Esophagus mucosa (tissue), 1 donor: ENCODE measurements around the gene TNFRSF13B. TPM values are rescaled to one million over a fixed set of nuclear protein-coding genes. Genes with fewer than 3 reads are reported as not detected.
"Not testable (repeated sequence)": the region's sequence is repeated elsewhere in the genome, so short reads cannot be mapped to it uniquely, and the experiment has no call there.

ENCODE experiments used
- ATAC-seq: fragments of 200-7000 bp; cut with Tn5 transposase; one replicate; pipeline ENCODE4 v1.9.1; 2020
- total RNA-seq: library from RNA; stranded (reverse); gene quantifications from one replicate; pipeline ENCODE4 v1.2.4, GENCODE V29; 2023
- donor health status: DM: yes; HTN: yes; CAD: no.

TNFRSF13B gene
- total RNA-seq, 1 donor from 2014 or later = 0.28 TPM

DNA sequence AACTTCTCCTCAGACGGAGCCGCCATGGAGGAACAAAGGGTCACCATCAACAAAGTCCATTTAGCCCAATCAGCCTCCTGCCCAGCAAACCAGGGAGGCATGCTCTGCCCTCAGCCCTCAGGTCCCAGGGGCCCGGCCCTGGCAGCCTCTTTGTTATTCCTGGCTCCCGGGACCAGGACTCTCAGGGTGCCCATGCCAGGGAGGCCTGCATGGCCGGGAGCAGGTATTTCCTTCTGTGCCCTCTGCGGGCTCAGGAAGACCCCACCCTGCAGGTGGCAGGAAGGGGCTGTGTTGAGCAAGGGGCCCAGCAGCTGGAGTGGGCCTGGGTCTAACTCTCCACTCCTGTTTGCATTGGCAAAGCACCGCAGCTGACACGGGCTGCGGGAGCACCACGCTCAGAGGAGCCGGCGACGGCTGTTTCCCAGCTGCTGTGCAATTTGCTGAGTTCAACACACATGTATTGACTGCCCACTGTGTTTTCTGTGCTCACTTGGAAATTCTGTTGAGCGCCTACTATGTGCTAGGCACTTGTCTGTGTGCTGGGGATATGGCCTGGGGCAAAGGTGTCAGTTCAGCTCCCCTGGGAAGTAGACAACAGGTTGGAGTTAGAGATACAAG is 33.2 kb upstream of the TNFRSF13B start:
- not testable (repeated sequence) for ATAC-seq

DNA sequence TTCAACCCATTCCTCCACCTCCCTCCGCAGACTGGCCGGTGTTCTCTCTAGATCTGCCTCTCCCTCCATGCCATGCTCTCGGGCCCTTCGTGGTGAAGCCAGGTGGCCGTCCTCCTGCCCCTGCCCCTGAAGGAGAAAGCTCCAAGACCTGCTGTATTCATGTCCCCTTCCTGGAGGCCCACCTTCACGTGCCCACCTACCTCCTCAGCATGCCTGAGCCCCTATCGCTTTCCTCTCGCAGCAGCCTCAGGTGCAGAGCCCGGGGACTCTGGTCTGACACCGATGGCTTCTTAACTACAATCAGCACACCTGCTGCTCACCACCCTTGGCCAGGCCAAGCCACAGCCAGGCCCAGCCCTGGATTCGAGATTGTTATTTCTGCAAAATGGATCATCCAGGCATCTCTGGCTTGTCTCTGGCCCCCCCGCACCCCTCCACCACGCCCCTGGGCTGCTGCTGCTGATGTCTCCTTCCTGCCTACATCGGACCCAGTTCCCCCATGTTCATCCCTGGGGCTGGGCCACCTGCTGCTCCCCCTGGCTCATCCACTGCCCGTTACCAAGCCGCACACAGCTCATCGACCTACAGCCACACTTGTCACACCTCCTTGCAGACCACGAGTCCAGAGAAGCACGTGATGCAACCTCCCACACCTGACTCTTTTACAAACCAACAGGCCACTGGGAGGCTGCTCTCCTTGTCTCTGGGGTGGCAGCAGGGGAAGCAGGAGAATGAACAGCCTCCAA is 32.5 kb upstream of the TNFRSF13B start:
- no peak for ATAC-seq

DNA sequence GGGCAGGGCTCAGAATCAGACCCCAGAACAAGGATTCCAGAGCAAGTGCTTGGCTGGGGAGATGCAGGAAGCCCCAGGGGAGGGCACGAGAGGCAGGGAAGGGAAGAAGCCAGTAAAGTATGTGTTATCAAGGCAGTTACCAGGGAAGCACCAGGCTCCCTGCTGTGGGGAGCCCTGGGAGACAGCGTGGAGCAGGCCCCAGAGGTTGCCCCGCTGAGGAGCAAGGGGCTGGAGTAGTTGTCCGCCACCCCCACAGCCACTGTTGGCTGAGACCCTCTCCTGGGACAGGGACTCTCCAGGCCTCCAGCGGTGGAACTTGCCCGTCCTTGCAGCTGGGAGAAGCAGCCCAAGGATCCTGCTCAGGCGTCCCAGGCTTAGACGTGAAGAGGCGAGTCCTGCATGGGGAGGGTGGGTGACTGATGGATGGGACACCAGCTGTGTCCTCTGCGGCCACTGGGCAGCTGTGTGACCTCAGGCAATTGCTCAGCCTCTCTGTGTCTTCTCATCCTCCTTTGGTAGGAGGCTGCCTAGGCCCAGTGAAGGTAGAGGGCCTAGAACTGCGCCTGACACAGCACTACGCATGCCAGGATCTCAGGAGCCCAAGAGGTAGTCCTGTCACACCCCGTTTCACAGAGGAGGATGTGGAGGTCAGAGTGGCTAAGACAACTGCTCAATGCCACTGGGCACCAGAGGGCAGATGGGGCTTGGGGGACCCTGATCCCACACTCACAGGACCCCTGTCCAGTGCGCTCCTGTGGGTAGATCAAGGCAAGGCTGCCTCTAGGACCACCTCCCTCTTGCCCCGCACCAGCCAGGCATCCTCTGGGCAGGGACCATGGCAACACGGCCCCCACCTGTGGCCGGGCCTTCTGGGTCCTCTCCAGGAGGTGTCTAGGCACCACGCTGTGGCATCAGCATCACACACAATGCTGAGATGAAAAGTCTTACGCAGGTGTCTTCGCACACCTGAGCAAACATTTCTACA is 31.1 kb upstream of the TNFRSF13B start:
- not testable (repeated sequence) for ATAC-seq

GRCh38 chr17:17001874-17002520 is 30.1 kb upstream of the TNFRSF13B start:
- peak; percentile 89 for ATAC-seq

- ATAC-seq = no peak
These were observed 29.3 kb upstream of the TNFRSF13B start for GRCh38 chr17:17001076-17001777.

- no peak for ATAC-seq
These were observed 28.2 kb upstream of the TNFRSF13B start for GRCh38 chr17:16999931-17000625.

DNA sequence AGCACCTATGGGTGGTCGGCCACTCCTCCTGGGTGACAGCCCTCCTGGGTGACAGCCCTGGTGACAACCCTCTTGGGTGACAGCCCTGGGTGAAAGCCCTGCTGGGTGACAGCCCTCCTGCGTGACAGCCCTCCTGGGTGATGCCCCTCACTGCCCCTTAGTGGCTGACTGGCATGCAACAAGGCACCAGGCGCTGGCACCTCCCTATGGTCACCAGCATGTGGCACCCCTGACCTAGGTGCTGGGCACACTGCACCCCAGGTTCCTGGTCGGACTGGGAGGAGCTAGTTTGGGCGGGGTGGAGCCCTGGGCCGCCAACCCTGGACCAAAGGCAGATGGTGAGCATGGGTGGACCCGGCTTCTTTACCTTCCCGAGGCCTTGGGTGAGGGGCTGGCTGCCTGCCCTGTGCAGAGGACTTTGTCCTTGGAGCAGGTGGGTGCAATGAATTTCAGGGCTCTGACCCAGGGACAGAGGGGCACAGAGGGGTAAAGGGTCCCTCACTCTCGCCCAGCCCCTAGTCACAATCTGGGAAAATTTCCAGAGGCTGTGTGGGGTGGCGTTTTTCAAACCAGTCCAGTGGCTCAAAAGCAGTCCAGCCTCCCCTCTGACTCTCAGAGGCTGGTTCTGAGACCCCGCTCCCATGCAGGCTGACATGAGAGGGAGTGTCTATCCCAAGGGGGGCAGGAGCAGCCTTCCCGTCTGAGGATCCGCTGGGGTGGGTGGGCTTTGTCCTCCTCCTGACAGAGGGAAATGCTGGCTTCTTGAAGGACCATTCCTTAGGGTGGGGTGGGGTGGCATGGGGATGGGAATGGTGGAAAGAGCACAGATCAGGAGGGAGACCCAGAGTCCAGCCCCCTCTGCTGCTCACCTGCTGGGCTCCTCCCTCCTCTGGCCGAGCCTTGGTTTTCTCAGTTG is 25.9 kb upstream of the TNFRSF13B start:
- ATAC-seq = no peak

DNA sequence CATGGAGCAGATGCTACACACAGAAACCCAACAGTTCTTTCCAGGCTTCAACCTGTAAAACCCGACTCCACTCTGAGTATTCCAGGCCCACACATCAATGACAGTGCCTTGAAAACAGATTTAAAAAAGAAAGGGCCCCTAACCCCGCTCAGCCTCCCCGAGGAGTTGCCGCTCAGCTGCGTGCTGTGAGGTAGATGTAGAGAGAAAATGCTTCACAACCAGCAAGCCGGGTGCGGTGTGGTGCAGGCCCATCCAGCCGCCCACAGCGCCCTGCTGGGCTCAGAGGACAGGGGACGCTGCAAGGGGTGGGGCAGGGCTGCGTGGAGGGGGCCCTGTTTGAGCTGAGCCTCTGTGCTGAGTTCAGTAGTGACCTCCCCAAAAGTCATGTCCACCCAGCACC is 24.8 kb upstream of the TNFRSF13B start:
- ATAC-seq = not testable (repeated sequence)

GRCh38 chr17:16995930-16996329 is 24.0 kb upstream of the TNFRSF13B start:
- ATAC-seq = no peak

DNA sequence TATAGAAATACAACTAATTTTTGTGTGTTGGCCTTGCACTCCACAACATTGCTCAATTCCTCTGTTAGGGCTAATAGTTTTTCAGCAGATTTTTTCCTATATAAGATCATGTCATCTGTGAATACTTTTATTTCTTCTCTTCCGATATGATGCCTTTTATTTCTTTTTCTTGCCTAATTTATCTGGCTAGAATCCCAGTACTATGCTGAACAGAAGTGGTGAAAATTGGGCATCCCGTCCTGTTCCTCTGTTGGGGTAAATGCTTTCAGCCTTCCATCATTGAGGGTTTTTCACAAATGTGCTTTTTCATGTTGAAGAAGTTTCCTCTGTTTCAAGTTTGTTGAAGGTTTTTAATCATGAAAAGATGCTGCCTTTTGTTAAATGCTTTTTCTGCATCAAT is 22.7 kb upstream of the TNFRSF13B start:
- no peak for ATAC-seq

GRCh38 chr17:16991349-16992009 is 19.6 kb upstream of the TNFRSF13B start:
- peak; percentile 63 for ATAC-seq

DNA sequence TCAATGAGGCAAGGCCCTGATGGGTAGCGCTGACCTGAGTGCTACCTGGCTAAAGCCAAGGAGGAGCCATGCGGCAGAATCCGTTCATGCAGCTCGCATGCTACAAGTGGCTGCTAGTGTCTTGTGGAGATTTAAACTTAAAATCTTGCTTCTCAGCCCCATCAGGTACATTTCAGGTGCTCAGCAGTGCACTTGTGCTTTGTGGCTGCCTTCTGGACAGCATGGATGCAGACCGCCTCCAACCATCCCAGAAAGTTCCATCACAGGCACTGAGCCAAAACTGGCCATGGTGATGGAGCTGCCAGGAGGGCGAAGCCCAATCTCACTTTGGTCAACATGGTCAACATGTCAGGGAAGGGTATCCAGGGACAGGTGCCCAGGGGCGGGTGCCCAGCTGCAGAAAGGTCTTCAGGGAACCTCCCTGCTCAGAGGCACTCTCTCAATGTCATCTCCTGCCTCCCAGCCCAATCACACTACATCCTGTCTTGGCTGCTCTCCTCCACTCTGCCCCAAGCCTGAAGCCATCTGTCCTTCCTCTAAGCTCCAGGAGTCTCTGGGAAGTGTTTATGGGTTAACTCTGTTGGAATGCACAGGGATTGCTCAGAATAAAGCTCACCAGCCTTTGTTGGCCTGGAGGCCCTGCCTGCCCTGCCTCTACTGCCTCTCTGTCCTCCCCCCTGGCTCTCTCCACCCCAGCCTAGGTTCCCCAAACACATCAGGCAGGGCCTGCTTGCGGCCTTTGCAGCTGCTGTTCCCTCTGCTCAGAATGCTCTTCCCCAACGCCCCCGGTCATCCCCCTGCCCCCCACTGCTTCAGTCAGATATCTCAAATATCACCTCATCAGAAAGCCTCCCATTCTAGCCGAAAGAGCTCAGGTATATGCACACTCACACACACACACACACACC is 18.3 kb upstream of the TNFRSF13B start:
- no peak for ATAC-seq

DNA sequence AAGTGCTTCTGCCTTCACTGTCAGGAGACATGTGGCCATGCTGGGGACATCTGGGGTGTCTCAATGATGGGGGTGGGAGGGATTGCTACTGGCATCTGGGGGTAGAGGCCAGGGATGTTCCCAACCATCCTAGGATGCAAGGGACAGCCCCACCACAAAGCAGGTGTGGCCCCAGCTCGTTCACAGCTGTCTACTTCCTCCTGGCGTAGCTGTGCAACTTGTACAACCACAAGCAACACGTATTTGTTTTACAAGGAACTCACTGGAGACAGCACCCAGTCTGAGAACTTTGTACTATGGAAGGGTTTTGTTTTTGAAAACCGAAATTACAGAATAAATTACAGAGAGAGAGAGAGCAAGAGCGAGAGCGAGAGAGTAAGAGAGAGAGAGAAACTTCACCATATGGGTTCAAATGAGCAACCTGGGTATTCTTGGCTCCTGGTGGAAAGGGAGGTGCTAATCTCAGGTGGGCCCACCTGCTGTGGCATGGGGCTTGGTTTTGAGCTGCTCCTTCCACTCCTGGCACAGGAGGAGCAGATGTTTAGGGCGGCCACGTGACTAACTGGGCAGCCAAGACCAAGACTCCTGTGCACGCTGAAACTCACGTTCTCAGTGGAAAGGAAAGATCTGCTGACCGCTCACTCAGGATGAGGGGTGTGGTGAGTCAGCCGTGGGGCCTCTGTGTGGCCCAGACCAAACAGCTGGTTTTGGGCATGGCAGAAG is 17.5 kb upstream of the TNFRSF13B start:
- ATAC-seq = peak; percentile 33

- ATAC-seq = no peak
These were observed 16.9 kb upstream of the TNFRSF13B start for GRCh38 chr17:16988749-16989229.

- peak; percentile 72 for ATAC-seq
These were observed 16.1 kb upstream of the TNFRSF13B start for GRCh38 chr17:16987830-16988601.

GRCh38 chr17:16987066-16987829 is 15.3 kb upstream of the TNFRSF13B start:
- no peak for ATAC-seq
